GM18909 (cell line): ENCODE measurements around the gene DOHH.
"Not testable (repeated sequence)": the region's sequence is repeated elsewhere in the genome, so short reads cannot be mapped to it uniquely, and the experiment has no call there.

Experiments used
- ATAC-seq: cut with Tn5 transposase; IDR thresholded peaks from one replicate; pipeline ENCODE4 v1.9.1; 2021; ENCODE audit warnings: mild to moderate bottlenecking; ENCODE audit not compliant: unreplicated experiment, poor library complexity

Gene DOHH

DNA sequence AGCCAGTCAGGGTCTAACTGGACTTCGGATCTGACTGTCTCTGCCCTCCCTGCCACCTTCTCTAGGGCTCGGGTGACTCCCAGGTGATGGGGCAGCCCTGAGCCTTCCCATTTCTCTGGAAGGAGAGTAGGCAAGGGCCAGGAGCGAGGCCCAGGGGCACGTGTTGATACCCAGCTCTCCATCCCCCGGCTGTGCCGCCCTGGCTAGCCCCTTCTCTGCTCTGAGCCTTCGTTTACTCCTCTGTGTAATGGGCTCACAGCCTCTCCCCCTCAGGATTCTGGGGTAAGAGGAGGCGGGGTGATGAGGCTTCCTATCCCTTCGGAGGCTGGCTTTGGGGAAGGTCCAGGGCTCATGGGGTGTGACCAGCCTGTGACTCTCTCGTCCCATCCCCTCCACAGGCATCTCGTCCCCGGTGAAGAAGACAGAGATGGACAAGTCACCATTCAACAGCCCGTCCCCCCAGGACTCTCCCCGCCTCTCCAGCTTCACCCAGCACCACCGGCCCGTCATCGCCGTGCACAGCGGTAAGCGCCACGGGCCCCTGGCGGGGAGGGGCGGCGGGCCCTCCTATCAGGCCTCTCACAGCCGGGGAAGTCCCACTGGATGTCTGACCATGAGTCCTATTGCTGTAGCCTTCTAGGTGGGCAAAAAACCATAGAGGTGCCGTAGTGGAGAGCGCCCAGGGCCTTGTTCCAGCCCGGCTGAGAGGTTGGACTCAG is 51.7 kb downstream of the DOHH start:
- ATAC-seq = no peak

GRCh38 chr19:3446657-3447056 is 53.8 kb downstream of the DOHH start:
- not testable (repeated sequence) for ATAC-seq

GRCh38 chr19:3444695-3445234 is 55.7 kb downstream of the DOHH start:
- no peak for ATAC-seq

GRCh38 chr19:3443840-3444694 is 56.4 kb downstream of the DOHH start:
- ATAC-seq = no peak

GRCh38 chr19:3442487-3443071 is 57.9 kb downstream of the DOHH start:
- no peak for ATAC-seq

DNA sequence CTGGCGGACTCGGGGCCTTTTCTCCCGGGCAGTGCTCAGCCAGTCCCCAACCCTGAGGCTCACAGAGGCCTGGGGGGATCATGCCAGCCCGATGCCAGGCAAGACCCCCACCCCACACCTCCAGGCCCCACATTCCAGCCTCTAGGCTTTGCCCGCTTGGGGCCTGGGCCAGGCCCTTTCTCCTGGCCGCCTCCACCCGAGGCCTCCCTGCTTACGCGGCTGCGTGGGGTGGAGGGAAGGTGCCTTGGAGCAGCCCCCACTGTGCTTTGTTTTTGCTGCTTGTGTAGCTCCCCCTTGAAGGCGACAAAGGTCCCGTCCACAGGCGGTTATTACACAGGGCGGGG is 58.5 kb downstream of the DOHH start:
- ATAC-seq = no peak

GRCh38 chr19:3441089-3441985 is 59.1 kb downstream of the DOHH start:
- no peak for ATAC-seq
